GM21576 (cell line): ENCODE results near the gene GNAS.
"Not testable (repeated sequence)": the region's sequence is repeated elsewhere in the genome, so short reads cannot be mapped to it uniquely, and the experiment has no call there.

Experiments used
- ATAC-seq: cut with Tn5 transposase; IDR thresholded peaks from one replicate; pipeline ENCODE4 v1.9.1; 2021; ENCODE audit warnings: mild to moderate bottlenecking, moderate library complexity; ENCODE audit not compliant: unreplicated experiment

Gene GNAS

GRCh38 chr20:58852543-58853271 lies at the start of gene GNAS:
GNAS (plus strand) TSS chr20:58852716.
- no peak for ATAC-seq

GRCh38 chr20:58803533-58803932 lies 49.0 kb upstream of the GNAS start:
- ATAC-seq = no peak

- no peak for ATAC-seq
Observed at GRCh38 chr20:58807801-58808200, 44.7 kb upstream of the GNAS start.

GRCh38 chr20:58808271-58809046 lies 44.1 kb upstream of the GNAS start:
- no peak for ATAC-seq

DNA sequence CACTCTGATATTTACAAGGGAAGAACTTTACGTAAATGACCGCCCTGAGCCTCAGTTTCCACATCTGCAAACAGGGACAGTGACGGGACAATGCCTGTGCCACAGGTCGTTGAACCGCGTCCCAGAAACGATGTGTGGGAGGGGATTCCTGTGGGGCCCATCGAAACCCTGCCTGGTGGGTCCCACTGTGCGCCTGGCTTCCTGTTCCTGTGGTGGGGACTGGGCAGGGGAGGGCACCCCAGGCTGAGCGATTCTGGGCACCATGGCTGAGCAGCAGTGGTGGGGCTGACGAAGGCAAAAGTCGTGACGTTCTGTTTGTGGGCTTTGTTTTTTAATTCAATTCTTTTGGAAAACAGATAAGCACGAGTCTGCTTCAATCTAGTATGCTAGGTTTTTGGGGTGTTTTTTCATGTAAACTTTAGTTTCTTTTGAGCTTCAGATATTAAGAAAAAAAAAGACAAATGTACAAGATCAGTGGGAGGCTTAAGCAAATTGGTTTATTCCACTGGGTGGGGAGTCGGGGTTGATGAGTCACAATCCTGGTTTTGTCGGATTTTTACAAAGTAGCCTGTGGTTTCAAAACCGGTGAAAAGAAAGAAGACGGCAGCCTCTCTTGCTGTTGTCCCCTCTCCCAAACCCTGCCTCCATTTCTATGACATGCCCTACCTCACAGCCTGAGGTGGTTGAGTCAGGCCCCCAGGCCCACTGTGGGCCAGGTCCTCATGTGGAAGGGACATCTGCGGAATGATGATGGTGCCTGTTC lies 42.2 kb upstream of the GNAS start:
- no peak for ATAC-seq

GRCh38 chr20:58810879-58811250 lies 41.7 kb upstream of the GNAS start:
- ATAC-seq = no peak

GRCh38 chr20:58811334-58811733 lies 41.2 kb upstream of the GNAS start:
- ATAC-seq = no peak

DNA sequence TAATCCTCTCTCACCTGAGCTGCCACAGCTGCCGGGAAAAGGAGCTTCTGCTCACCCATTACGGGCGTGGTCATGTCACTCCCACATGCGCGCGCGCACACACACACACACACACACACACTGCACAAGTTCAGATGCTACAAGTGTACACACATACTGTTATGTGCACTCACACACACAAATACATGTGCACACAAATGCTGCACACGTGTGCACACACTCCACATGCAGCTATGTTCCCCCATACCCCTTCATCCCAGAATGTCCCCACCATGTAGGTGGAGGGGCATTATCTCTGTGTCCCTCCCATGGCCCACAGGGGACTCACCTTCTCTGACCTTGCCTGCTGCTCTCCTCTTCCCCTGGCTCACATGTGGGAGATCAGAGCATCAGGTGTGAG lies 39.1 kb upstream of the GNAS start:
- no peak for ATAC-seq

DNA sequence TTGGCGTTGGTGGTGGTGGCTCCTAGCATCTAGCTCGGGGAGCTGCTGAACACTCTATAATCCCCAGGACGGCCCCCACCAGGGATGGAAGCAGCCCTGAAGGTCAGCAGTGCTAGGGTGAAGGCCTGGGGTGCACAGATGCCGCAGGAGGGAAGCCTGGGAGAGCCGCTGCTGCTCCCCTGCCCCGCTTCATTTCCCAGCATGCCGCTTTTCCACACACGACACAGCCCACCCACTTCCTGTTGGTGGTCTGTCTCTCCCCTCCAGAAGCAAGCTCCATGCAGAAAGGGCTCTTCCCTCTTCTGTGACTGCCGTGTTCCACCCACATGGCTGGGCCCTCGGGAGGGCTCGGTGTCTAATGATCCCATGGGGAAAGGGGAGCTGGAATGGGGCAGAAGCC lies 37.1 kb upstream of the GNAS start:
- ATAC-seq = no peak

DNA sequence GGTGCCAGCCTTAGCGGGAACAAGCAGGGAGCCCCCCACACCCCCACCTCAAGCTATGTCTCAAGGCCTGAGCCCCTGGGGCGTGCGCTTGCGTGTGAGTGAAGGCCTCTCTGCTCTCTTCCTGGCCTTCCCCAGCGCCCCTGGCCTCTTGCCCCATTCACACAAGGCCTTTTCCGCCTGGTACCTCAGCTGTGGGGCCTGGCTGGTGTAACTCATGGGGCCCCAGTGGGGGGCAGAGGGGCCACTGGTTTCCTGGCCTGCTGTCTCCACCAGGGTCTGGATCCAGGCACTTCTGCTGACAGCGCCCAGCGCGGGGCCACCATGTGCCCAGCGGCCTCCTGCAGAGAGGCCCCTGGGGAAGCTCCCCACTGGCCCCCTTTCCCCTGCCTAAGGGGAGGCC lies 36.5 kb upstream of the GNAS start:
- no peak for ATAC-seq

DNA sequence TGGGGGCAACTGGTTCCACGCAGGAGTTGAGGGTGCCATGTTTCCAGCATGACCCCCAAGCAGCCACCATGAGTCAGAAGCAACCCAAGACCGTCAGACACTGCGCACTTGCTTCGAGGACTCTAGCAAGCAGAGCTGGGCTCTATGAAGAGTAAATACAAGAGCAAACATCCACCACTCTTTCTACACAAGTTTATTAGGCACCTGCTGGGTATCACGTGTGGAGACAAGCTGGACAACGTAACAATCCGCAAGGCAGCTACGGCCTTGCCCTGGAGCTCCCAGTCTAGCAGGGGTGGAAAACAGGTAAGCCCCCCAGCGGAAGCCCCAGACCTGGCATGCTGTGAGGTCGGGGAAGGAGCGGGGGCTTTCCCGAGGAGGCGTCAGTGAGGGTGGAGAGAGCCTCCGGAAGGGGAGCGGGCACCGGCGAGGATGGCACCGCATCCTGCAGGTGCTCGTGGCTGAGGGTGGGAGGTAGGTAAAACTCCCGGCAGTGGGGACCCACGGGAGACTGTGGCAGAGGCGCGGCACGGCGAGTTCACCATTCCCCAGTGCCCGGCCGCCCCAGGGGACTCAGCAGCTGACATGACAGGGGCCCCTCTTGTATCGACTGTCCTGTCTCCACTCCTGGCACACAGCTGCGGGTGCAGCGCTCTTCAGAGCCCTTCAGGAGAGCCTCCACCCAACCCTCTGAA lies 35.4 kb upstream of the GNAS start:
- ATAC-seq = no peak

DNA sequence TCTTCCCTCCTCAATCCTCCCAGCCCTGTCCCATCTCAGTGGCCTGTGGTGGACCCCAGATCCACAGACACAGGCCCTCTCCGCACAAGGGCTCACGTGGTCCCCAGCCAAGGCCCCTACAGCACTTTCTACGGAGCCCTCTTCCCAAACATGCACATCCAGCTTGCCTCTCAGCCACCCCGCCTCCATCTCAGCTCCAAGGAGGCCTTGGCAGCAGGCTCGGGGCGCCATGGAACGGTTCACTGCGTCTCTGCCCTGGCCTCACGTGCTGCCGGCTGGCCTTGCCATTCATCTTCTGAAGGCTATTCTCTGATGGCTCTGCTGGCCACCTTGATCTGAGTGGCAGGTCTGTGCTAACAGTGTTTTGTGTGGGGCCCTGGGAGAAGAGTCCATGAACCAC lies 34.8 kb upstream of the GNAS start:
- no peak for ATAC-seq

DNA sequence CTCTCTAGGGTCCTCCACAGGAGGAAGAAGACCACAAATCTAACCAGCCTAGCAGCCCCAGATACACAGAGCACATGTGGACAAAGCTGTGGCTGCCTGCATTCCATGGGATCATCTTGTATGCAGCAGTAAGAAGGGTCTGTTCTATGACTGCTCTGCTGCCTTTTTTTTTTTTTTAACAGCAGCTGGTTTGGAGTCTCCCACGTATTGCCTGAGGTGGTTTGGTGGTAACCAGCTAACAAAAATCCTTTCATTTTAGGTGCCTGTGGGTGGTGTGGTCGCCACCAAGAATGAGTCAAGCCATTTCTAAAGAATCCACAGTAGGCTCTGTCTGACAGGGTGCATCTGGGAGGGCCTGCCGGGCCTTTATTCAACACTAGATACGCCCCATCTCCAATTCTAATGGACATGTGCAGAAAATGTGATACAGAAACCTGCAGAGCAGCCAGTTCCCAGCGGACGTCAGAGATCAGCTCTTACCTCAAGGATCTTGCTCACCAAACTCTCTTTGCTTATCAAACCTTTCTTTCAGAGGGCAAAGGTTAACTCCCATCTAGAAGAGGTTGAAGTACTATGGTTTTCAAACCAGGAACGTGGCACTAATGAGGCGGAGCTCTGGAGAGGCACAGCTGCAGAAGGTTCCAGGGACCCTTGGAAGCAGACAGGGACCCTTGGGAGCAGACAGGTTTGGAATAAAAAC lies 33.8 kb upstream of the GNAS start:
- ATAC-seq = no peak

DNA sequence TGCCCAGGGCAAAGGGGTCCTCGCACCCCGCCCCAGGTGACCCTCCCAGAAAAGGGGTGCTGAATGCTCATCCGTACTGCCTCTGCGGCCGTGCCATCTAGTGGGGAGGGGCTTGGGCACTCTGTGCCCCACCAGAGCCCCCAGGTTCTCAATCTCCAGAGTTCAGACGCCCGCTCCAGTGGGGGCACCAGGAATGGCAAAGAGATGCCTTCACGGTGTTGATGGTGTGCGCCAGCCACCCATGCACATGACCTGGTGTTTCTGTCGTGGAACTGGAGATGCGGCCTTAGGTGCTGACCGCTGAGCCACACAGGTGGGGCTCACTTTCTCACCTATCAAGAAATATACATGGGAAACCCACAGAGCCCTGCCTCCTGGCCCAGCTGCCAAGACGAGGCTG lies 32.6 kb upstream of the GNAS start:
- ATAC-seq = no peak

DNA sequence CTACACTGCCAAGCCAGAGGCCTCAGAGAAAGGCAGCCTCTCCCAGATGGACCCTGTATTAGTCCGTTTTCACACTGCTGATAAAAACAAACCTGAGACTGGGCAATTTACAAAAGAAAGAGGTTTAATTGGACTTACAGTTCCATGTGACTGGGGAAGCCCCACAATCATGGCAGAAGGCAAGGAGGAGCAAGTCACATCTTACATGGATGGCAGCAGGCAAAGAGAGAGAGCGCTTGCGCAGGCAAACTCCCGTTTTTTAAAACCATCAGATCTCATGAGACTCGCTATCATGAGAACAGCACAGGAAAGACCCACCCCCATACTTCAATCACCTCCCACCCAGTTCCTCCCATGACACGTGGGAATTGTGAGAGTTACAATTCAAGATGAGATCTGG lies 32.0 kb upstream of the GNAS start:
- ATAC-seq = not testable (repeated sequence)

- no peak for ATAC-seq
Observed at GRCh38 chr20:58822149-58822548, 30.4 kb upstream of the GNAS start.

DNA sequence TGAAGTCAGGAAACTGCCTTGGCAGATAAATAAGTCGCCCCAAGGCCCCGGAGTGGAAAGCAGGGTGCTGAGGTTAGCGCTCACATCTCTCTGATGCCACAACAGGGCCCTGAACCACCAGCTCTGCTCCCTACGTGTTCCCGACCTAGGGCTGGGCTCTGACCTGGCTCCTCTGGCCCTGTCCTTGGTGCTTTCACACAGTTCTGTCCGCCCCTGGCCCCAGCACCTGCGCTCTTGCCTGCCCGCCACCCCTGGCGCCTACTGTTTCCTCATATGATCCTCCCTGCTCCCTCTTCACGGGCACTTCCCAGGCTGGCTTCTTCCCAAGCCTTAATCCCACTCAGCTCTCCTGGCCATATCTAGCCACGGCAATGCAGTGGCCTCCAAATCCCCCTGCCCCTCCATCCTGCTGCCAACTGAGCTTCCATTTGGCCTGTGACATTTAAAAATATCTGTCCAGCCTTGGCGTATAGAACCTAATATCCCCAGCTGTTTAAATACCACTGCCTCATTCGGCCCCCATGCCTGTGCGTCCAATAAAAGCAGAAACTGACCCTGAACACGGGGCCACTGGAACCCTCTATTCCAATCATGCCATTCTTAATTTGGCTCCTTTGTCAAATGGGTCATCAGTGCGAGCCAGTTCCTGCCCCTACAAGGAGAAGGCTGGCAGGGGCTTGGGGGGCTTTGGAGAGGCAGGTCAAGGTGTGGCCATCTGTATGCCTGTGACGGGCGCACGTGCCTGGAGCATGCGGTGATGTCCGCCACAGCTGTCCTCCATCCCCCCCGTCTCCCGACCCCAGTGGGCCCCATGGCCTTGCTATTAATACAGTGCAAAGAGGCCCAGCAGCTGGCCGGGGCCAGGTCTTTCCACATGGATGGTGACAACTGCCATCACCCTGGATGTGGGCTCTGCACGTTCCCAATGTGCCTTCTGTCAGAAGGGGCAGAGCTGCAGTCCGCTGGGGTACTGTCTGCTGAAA lies 29.5 kb upstream of the GNAS start:
- ATAC-seq = no peak

DNA sequence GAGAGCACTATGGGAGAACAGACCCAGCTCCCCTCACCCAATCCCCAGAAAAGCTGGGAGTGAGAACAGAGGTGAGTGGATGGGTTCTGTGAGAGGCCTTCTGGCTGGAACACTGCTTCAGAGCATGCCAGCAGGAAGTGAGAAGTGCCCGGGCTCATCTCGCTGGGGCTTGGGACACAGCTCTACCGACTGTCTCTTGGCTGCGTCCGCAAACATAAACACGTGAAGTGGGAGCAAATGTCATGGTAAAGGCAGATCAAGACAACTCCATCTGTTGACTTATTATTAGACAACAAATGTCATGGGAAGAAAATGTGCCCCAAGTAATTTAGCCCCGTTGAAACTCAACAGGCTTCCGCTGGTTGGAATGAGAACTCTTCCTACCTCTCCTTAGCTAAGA lies 27.7 kb upstream of the GNAS start:
- no peak for ATAC-seq

GRCh38 chr20:58825450-58825849 lies 27.1 kb upstream of the GNAS start:
- no peak for ATAC-seq
